GM18873 (cell line): ENCODE data around the gene SEC24D.

Experiments used
- ATAC-seq: cut with Tn5 transposase; IDR thresholded peaks from one replicate; pipeline ENCODE4 v1.9.1; 2021; ENCODE audit warnings: mild to moderate bottlenecking, moderate library complexity, moderate number of reproducible peaks; ENCODE audit not compliant: unreplicated experiment, low FRiP score

The SEC24D gene

GRCh38 chr4:118776157-118776954, 59.6 kb downstream of the SEC24D start:
- no peak for ATAC-seq

- ATAC-seq, result no peak
These were observed 60.5 kb downstream of the SEC24D start for GRCh38 chr4:118775405-118775804.

GRCh38 chr4:118774989-118775388, 60.9 kb downstream of the SEC24D start:
- ATAC-seq, result no peak

- ATAC-seq, result no peak
These were observed 61.6 kb downstream of the SEC24D start for GRCh38 chr4:118774321-118774720.

- no peak for ATAC-seq
These were observed 62.5 kb downstream of the SEC24D start for GRCh38 chr4:118773429-118773792.

- ATAC-seq, result no peak
These were observed 63.0 kb downstream of the SEC24D start for GRCh38 chr4:118772767-118773428.

GRCh38 chr4:118772081-118772766, 63.7 kb downstream of the SEC24D start:
- ATAC-seq, result peak; percentile 47

- ATAC-seq, result no peak
These were observed 65.2 kb downstream of the SEC24D start for GRCh38 chr4:118770741-118771187.

- no peak for ATAC-seq
These were observed 66.8 kb downstream of the SEC24D start for GRCh38 chr4:118769161-118769560.

GRCh38 chr4:118767109-118767508, 68.8 kb downstream of the SEC24D start:
- no peak for ATAC-seq

- ATAC-seq, result no peak
These were observed 70.5 kb downstream of the SEC24D start for GRCh38 chr4:118765399-118765798.

- ATAC-seq, result no peak
These were observed 73.0 kb downstream of the SEC24D start for GRCh38 chr4:118762730-118763477.

GRCh38 chr4:118762155-118762554, 73.8 kb downstream of the SEC24D start:
- no peak for ATAC-seq

- no peak for ATAC-seq
These were observed 74.4 kb downstream of the SEC24D start for GRCh38 chr4:118761397-118762016.

- ATAC-seq, result peak; percentile 99
These were observed 75.4 kb downstream of the SEC24D start for GRCh38 chr4:118760493-118760892.

- peak; percentile 14 for ATAC-seq
These were observed 75.8 kb downstream of the SEC24D start for GRCh38 chr4:118760092-118760491.

- no peak for ATAC-seq
These were observed 76.4 kb downstream of the SEC24D start for GRCh38 chr4:118759481-118759880.

- no peak for ATAC-seq
These were observed 77.6 kb downstream of the SEC24D start for GRCh38 chr4:118758293-118758692.

- ATAC-seq, result no peak
These were observed 78.1 kb downstream of the SEC24D start for GRCh38 chr4:118757761-118758251.

GRCh38 chr4:118756958-118757357, 79.0 kb downstream of the SEC24D start:
- ATAC-seq, result no peak
